ENCODE data around the gene PITPNC1.

The PITPNC1 gene

DNA sequence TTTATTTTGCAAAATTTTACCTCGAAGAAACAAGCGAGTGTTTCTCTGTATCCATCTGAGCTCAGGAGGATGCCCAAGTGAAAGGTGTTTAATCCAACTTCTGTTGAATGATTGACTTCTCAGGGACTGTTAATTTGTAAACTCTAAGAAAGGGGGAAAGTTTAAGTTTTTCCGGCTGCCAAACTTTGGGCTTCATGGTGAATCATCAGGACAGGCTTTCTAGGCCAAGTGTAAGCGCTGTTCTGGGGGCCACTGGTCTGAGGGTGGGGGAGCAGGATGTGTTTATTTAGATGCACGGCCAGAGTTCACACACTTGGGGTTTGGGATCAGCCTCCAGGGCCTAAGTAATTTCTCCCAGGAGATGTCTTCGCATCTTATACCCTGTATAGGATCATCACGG, 110.4 kb downstream of the PITPNC1 start:
- peak overlapping the region in 1 of 2 donors; percentile 14 for H3K27ac ChIP-seq
- H3K36me3 ChIP-seq: no peaks in the 10 kb centered on the region
- intact Hi-C loops (cut with DNase I; ENCODE audit: low total_unique reads): no loop called here
- TF ChIP-seq, protein P1, sequence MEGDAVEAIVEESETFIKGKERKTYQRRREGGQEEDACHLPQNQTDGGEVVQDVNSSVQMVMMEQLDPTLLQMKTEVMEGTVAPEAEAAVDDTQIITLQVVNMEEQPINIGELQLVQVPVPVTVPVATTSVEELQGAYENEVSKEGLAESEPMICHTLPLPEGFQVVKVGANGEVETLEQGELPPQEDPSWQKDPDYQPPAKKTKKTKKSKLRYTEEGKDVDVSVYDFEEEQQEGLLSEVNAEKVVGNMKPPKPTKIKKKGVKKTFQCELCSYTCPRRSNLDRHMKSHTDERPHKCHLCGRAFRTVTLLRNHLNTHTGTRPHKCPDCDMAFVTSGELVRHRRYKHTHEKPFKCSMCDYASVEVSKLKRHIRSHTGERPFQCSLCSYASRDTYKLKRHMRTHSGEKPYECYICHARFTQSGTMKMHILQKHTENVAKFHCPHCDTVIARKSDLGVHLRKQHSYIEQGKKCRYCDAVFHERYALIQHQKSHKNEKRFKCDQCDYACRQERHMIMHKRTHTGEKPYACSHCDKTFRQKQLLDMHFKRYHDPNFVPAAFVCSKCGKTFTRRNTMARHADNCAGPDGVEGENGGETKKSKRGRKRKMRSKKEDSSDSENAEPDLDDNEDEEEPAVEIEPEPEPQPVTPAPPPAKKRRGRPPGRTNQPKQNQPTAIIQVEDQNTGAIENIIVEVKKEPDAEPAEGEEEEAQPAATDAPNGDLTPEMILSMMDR (IDR thresholded peaks at IDR 0.05): no peak
- peak in 1 of 2 donors; percentile 34 for DNase-seq
- H3K27me3 ChIP-seq: no peaks in the 10 kb centered on the region
- no peaks in the 10 kb centered on the region for H3K9me3 ChIP-seq
- H3K4me1 ChIP-seq: peaks cover 0 to 24% (median 11%) of the 10 kb centered on the region in 4 donors
- H3K4me3 ChIP-seq: no peak overlapping the region

DNA sequence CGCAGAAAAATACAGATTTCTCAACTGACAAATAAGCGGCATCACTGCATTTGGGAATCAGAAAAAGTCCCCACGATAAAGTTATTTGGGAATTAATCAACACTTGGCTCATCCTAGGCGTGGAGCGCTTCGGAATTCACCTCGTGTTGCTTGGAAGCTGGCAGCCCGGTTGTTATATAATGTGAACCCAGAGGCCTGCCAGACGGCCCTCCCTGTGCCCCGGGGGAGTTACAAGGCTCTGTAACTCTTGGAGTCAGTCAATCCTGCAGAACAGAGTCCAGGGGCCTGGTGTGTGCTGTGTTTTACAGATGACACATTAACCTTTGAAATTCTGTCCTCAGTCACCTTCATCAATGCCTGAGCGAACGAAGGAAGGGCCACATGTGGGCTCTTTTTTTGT, 111.1 kb downstream of the PITPNC1 start:
- DNase-seq: peak; percentile 57 to 74

DNA sequence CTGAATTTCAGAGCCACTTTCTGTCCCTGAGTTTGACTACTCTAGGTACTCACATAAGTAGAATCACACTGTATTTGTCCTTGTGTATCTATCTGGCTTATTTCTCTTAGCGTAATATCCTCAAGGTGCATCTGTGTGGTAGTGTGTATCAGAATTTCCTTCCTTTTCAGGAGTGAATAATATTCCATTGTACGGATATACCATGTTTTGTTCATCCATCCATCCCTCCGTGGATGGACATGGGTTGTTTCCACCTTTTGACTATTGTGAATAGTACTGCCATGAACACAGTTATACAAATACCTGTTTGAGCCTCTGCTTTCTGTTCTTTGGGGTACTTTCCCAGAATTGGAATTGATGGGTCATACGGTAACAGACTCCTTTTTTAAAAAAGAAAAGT, 111.7 kb downstream of the PITPNC1 start:
- DNase-seq: no peak
- no peak overlapping the region for H3K27ac ChIP-seq
- H3K9me3 ChIP-seq: no peaks in the 10 kb centered on the region
- TF ChIP-seq, protein P1 (IDR thresholded peaks at IDR 0.05): no peak
- intact Hi-C loops (cut with DNase I; ENCODE audit: low total_unique reads): no loop called here
- H3K27me3 ChIP-seq: no peaks in the 10 kb centered on the region
- H3K4me3 ChIP-seq: no peak overlapping the region
- H3K36me3 ChIP-seq: no peaks in the 10 kb centered on the region
- H3K4me1 ChIP-seq: peaks cover 0 to 24% (median 11%) of the 10 kb centered on the region in 4 donors

More for the DNA sequence above, 111.1 kb downstream of the PITPNC1 start:
- H3K9me3 ChIP-seq: no peaks in the 10 kb centered on the region
- no peaks in the 10 kb centered on the region for H3K36me3 ChIP-seq
- intact Hi-C loops (cut with DNase I; ENCODE audit: low total_unique reads): no loop called here
- TF ChIP-seq, protein P1 (IDR thresholded peaks at IDR 0.05): no peak
- no peak overlapping the region for H3K4me3 ChIP-seq
- H3K27ac ChIP-seq: peak overlapping the region in 1 of 2 donors; percentile 14
- no peaks in the 10 kb centered on the region for H3K27me3 ChIP-seq
- H3K4me1 ChIP-seq: peaks cover 0 to 24% (median 11%) of the 10 kb centered on the region in 4 donors

DNA sequence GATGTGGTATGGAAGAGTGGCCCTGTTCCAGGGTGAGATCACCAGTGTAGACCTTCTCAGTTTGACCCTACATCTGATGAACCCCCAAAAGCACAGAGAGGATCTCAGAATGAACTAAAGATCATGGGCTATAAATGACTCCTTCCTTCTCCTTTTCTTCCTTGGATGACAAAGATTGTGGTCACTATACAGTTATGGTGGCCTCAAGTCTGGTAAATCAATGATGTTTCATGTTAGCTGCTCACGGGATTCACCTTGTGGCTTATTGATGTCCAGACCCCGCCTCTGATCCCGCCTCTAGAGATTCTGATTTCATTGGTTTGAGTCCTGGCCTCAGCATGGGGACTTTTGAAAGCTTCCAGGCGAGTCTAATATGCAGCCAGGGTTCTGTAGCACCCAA, 112.2 kb downstream of the PITPNC1 start:
- Histone ChIP-seq H3K27ac (no peak overlapping the region), H3K4me3 (no peak overlapping the region), H3K9me3 (no peaks in the 10 kb centered on the region), H3K27me3 (no peaks in the 10 kb centered on the region), H3K36me3 (no peaks in the 10 kb centered on the region), H3K4me1 (peaks cover 0 to 24% (median 11%) of the 10 kb centered on the region in 4 donors)
- TF ChIP-seq, protein P1 (IDR thresholded peaks at IDR 0.05): no peak
- DNase-seq: no peak
- intact Hi-C loops (cut with DNase I; ENCODE audit: low total_unique reads): no loop called here

DNA sequence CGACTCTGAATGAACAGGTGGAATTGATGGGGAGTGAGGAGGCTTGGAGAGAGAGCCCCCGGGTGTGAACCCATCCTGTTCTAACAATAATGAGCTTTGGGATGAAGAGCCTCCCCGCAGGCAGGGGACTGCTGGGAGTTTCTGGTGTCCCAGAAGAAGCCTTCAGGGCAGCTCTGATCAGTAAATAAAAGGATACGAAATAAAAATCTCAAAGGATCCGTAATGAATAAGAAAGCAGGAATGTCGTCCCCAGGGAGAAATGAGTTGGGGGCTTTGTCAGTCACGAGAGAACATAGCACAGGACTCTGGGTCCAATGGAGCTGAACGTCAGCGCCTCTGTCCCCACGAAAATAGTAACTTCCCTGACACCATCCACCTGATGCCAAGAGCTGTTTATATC, 113.4 kb downstream of the PITPNC1 start:
- Histone ChIP-seq H3K27ac (peak overlapping the region; percentile 50 to 51), H3K27me3 (no peaks in the 10 kb centered on the region), H3K4me3 (peak overlapping the region in 1 of 2 donors; percentile 37), H3K9me3 (no peaks in the 10 kb centered on the region), H3K4me1 (peaks cover 0 to 24% (median 11%) of the 10 kb centered on the region in 4 donors), H3K36me3 (no peaks in the 10 kb centered on the region)
- TF ChIP-seq, protein P1 (IDR thresholded peaks at IDR 0.05): no peak
- DNase-seq: peak in 1 of 2 donors; percentile 65
- intact Hi-C loops (cut with DNase I; ENCODE audit: low total_unique reads): no loop called here
